ENCODE measurements around the gene LITAF. TPM values are rescaled to one million over a fixed set of nuclear protein-coding genes. Genes with fewer than 3 reads are reported as not detected.

The LITAF gene
- total RNA-seq, 3 donors from 2014 or later (not counting 1 experiment from before 2014, with no cell fraction given), result 584 to 772 (median 726) TPM

DNA sequence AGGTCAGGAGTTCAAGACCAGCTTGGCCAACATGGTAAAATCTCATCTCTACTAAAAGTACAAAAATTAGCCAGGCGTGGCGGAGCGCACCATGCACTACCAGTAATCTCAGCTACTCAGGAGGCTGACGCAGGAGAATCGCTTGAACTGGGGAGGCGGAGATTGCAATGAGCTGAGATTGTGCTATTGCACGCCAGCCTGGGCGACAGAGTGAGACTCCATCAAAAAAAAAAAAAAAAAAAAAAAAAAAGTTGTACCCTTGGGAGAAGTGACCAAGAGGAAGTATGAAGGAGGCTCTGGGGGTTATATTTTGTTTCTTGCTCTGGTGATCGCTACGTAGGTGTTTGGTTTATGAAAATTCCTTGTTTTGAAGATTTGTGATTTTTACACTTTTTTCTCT lies 66.3 kb downstream of the LITAF start:
- Histone ChIP-seq H3K4me1 (ENCODE audit: control insufficient read depth, insufficient read depth, low read length) (no peaks in the 10 kb centered on the region), H3K9me3 (ENCODE audit: control insufficient read depth, insufficient read depth, low read length) (no peaks in the 10 kb centered on the region), H3K4me3 (ENCODE audit: low read length) (no peak overlapping the region), H3K27me3 (ENCODE audit: control insufficient read depth, insufficient read depth, low read length) (no peaks in the 10 kb centered on the region), H3K36me3 (ENCODE audit: control insufficient read depth, insufficient read depth, low read length) (no peaks in the 10 kb centered on the region), H3K27ac (ENCODE audit: low read length) (no peak overlapping the region)
- 86% methylated on average over 8 of the region's 10 CpGs for WGBS (ENCODE audit: insufficient coverage)
- ATAC-seq (no peak), DNase-seq (no peak)
- no peaks in the 10 kb centered on the region for H3K9me3 Mint-ChIP-seq
- no peak overlapping the region for H3K27ac Mint-ChIP-seq
- no peak for TF ChIP-seq CTCF (IDR thresholded peaks at IDR 0.05)
- intact Hi-C loops (cut with micrococcal nuclease), result no loop called here
- H3K4me3 Mint-ChIP-seq, result no peak overlapping the region
- no peaks in the 10 kb centered on the region for H3K4me1 Mint-ChIP-seq
- H3K36me3 Mint-ChIP-seq, result no peaks in the 10 kb centered on the region
- H3K27me3 Mint-ChIP-seq (ENCODE audit: low read depth in 2 of 2), result peaks cover 0 to 3% of the 10 kb centered on the region in 2 donors

GRCh38 chr16:11517961-11518360 lies 68.8 kb downstream of the LITAF start:
- WGBS (ENCODE audit: insufficient coverage), result 95% methylated on average over 5 of the region's 5 CpGs
- intact Hi-C loops (cut with micrococcal nuclease), result no loop called here
- Histone ChIP-seq H3K4me3 (ENCODE audit: low read length) (no peak overlapping the region), H3K27ac (ENCODE audit: low read length) (no peak overlapping the region), H3K27me3 (ENCODE audit: control insufficient read depth, insufficient read depth, low read length) (no peaks in the 10 kb centered on the region), H3K4me1 (ENCODE audit: control insufficient read depth, insufficient read depth, low read length) (no peaks in the 10 kb centered on the region), H3K36me3 (ENCODE audit: control insufficient read depth, insufficient read depth, low read length) (no peaks in the 10 kb centered on the region), H3K9me3 (ENCODE audit: control insufficient read depth, insufficient read depth, low read length) (no peaks in the 10 kb centered on the region)
- H3K27ac Mint-ChIP-seq, result no peak overlapping the region
- ATAC-seq (no peak), DNase-seq (no peak)
- no peaks in the 10 kb centered on the region for H3K27me3 Mint-ChIP-seq (ENCODE audit: low read depth in 2 of 2)
- H3K36me3 Mint-ChIP-seq, result no peaks in the 10 kb centered on the region
- TF ChIP-seq CTCF (IDR thresholded peaks at IDR 0.05), result no peak
- H3K4me1 Mint-ChIP-seq, result no peaks in the 10 kb centered on the region
- no peaks in the 10 kb centered on the region for H3K9me3 Mint-ChIP-seq
- H3K4me3 Mint-ChIP-seq, result no peak overlapping the region

GRCh38 chr16:11515540-11516430 lies 70.9 kb downstream of the LITAF start:
- Histone ChIP-seq H3K9me3 (ENCODE audit: control insufficient read depth, insufficient read depth, low read length) (no peaks in the 10 kb centered on the region), H3K4me3 (ENCODE audit: low read length) (no peak overlapping the region), H3K27me3 (ENCODE audit: control insufficient read depth, insufficient read depth, low read length) (no peaks in the 10 kb centered on the region), H3K27ac (ENCODE audit: low read length) (no peak overlapping the region), H3K4me1 (ENCODE audit: control insufficient read depth, insufficient read depth, low read length) (no peaks in the 10 kb centered on the region), H3K36me3 (ENCODE audit: control insufficient read depth, insufficient read depth, low read length) (no peaks in the 10 kb centered on the region)
- no peak for TF ChIP-seq CTCF (IDR thresholded peaks at IDR 0.05)
- H3K27ac Mint-ChIP-seq, result no peak overlapping the region
- intact Hi-C loops (cut with micrococcal nuclease), result no loop called here
- H3K27me3 Mint-ChIP-seq (ENCODE audit: low read depth in 2 of 2), result no peaks in the 10 kb centered on the region
- no peaks in the 10 kb centered on the region for H3K36me3 Mint-ChIP-seq
- DNase-seq, result no peak
- no peak overlapping the region for H3K4me3 Mint-ChIP-seq
- 88% methylated on average over 13 of the region's 13 CpGs for WGBS (ENCODE audit: insufficient coverage)
- H3K4me1 Mint-ChIP-seq, result no peaks in the 10 kb centered on the region
- H3K9me3 Mint-ChIP-seq, result no peaks in the 10 kb centered on the region
- no peak for ATAC-seq

All from natural killer cell (primary cell).